Measurements from ENCODE around the gene TMEM267. TPM values are rescaled to one million over a fixed set of nuclear protein-coding genes. Genes with fewer than 3 reads are reported as not detected.
"Not testable (repeated sequence)": the region's sequence is repeated elsewhere in the genome, so short reads cannot be mapped to it uniquely, and the experiment has no call there.

TMEM267 gene
- total RNA-seq, 1 experiment from 2014 or later: 19.5 TPM

- no peak overlapping the region for H3K27ac Mint-ChIP-seq (ENCODE audit: low read depth, unreplicated experiment)
- CTCF ChIA-PET: interaction anchor here (0.6 to 2.9 kb wide), 10 partner anchors 9 to 179 kb away, joined by 3 to 22 read pairs (median 4); partner anchors contain the start of gene TMEM267
- no TSS peak for BruUV-seq (replicated peaks)
- intact Hi-C loops (cut with micrococcal nuclease): no loop called here
- TF ChIP-seq CTCF (IDR thresholded peaks at IDR 0.05; ENCODE audit: unreplicated experiment): no peak
- no peak for DNase-seq (ENCODE audit: unreplicated experiment)
- no peaks in the 10 kb centered on the region for H3K27me3 Mint-ChIP-seq (ENCODE audit: insufficient read depth, unreplicated experiment)
- no peak overlapping the region for H3K4me3 Mint-ChIP-seq (ENCODE audit: unreplicated experiment)
- H3K36me3 Mint-ChIP-seq (ENCODE audit: insufficient read depth, unreplicated experiment): no peaks in the 10 kb centered on the region
- no peaks in the 10 kb centered on the region for H3K9me3 Mint-ChIP-seq (ENCODE audit: unreplicated experiment)
- POLR2A ChIA-PET: interaction anchor here (0.9 to 2.7 kb wide), 7 partner anchors 9 to 103 kb away, joined by 3 to 17 read pairs (median 6); partner anchors contain the start of gene TMEM267
- peaks cover 6% of the 10 kb centered on the region for H3K4me1 Mint-ChIP-seq (ENCODE audit: insufficient read depth, unreplicated experiment)
Observed at GRCh38 chr5:43411495-43411894, 72.2 kb downstream of the TMEM267 start.

GRCh38 chr5:43410414-43410813, 73.3 kb downstream of the TMEM267 start:
- intact Hi-C loops (cut with micrococcal nuclease): no loop called here

GRCh38 chr5:43409809-43410271, 73.8 kb downstream of the TMEM267 start:
- TF ChIP-seq CTCF (IDR thresholded peaks at IDR 0.05; ENCODE audit: unreplicated experiment): no peak
- Mint-ChIP-seq H3K4me1 (ENCODE audit: insufficient read depth, unreplicated experiment) (peaks cover 6% of the 10 kb centered on the region), H3K27me3 (ENCODE audit: insufficient read depth, unreplicated experiment) (no peaks in the 10 kb centered on the region), H3K4me3 (ENCODE audit: unreplicated experiment) (no peak overlapping the region), H3K9me3 (ENCODE audit: unreplicated experiment) (no peaks in the 10 kb centered on the region), H3K27ac (ENCODE audit: low read depth, unreplicated experiment) (no peak overlapping the region), H3K36me3 (ENCODE audit: insufficient read depth, unreplicated experiment) (no peaks in the 10 kb centered on the region)
- ChIA-PET POLR2A (interaction anchor here (1.3 kb wide), 1 partner anchor 23 kb away, joined by 4 read pairs; no protein-coding TSS in a partner anchor), CTCF (interaction anchor here (0.6 to 1.5 kb wide), 4 partner anchors 11 to 311 kb away, joined by 3 to 4 read pairs (median 4); no protein-coding TSS in a partner anchor)
- intact Hi-C loops (cut with micrococcal nuclease): no loop called here
- no peak for DNase-seq (ENCODE audit: unreplicated experiment)
- no TSS peak for BruUV-seq (replicated peaks)

More at GRCh38 chr5:43410414-43410813, 73.3 kb downstream of the TMEM267 start:
- Mint-ChIP-seq H3K27me3 (ENCODE audit: insufficient read depth, unreplicated experiment) (no peaks in the 10 kb centered on the region), H3K4me3 (ENCODE audit: unreplicated experiment) (no peak overlapping the region), H3K4me1 (ENCODE audit: insufficient read depth, unreplicated experiment) (peaks cover 6% of the 10 kb centered on the region), H3K27ac (ENCODE audit: low read depth, unreplicated experiment) (no peak overlapping the region), H3K9me3 (ENCODE audit: unreplicated experiment) (no peaks in the 10 kb centered on the region), H3K36me3 (ENCODE audit: insufficient read depth, unreplicated experiment) (no peaks in the 10 kb centered on the region)
- DNase-seq (ENCODE audit: unreplicated experiment): no peak
- ChIA-PET CTCF (interaction anchor here (0.6 to 2.9 kb wide), 7 partner anchors 10 to 312 kb away, joined by 3 to 22 read pairs (median 4); partner anchors contain the start of gene TMEM267), POLR2A (interaction anchor here (1.3 to 2.7 kb wide), 5 partner anchors 10 to 104 kb away, joined by 3 to 17 read pairs (median 7); partner anchors contain the start of gene TMEM267)
- no peak for TF ChIP-seq CTCF (IDR thresholded peaks at IDR 0.05; ENCODE audit: unreplicated experiment)
- BruUV-seq (replicated peaks): no TSS peak

GRCh38 chr5:43402524-43403066, 81.1 kb downstream of the TMEM267 start:
- H3K36me3 Mint-ChIP-seq (ENCODE audit: insufficient read depth, unreplicated experiment); BruUV-seq (replicated peaks); H3K27me3 Mint-ChIP-seq (ENCODE audit: insufficient read depth, unreplicated experiment); H3K9me3 Mint-ChIP-seq (ENCODE audit: unreplicated experiment); H3K4me3 Mint-ChIP-seq (ENCODE audit: unreplicated experiment); DNase-seq (ENCODE audit: unreplicated experiment); H3K27ac Mint-ChIP-seq (ENCODE audit: low read depth, unreplicated experiment); intact Hi-C loops (cut with micrococcal nuclease); H3K4me1 Mint-ChIP-seq (ENCODE audit: insufficient read depth, unreplicated experiment): not testable (repeated sequence)
- ChIA-PET POLR2A (interaction anchor here (0.6 to 7.7 kb wide), 2 partner anchors 81 to 151 kb away, joined by 3 to 78 read pairs; partner anchors contain the start of gene TMEM267), CTCF (interaction anchor here (0.6 to 7.9 kb wide), 9 partner anchors 9 to 264 kb away, joined by 3 to 142 read pairs (median 4); partner anchors contain the start of genes C5orf34, CCL28 and TMEM267)

Data from MCF 10A (cell line).